GM23338 (cell line): ENCODE results near the gene DUSP7. TPM values are rescaled to one million over a fixed set of nuclear protein-coding genes. Genes with fewer than 3 reads are reported as not detected.

Experiments used
- ATAC-seq: fragments of 200-7000 bp; cut with Tn5 transposase; 3 replicates; pipeline ENCODE4 v1.9.1; 2020
- DNase-seq: peaks from one replicate; pipeline ENCODE4 v3.0.0-alpha.2; 2015; ENCODE audit warnings: low spot score
- H2AFZ ChIP-seq: fragments of 200-600 bp; sonication (generic); 2 replicates; pipeline ENCODE4 v1.8.0; 2016; ENCODE audit warnings: antibody characterized with exemption, mild to moderate bottlenecking, moderate library complexity
- H3F3A ChIP-seq: fragments of 200-600 bp; sonication (generic); replicated peaks from 2 replicates; pipeline ENCODE4 v1.8.0; 2017; ENCODE audit warnings: antibody characterized with exemption, mixed run types, low read depth
- H3K27ac ChIP-seq: fragments of 200-600 bp; sonication (generic); 2 replicates; pipeline ENCODE4 v1.6.1; 2016; ENCODE audit warnings: low read depth
- H3K27me3 ChIP-seq: fragments of 200-600 bp; sonication (generic); 2 replicates; pipeline ENCODE4 v1.8.0; 2016; ENCODE audit warnings: mild to moderate bottlenecking, mixed run types, moderate library complexity; ENCODE audit not compliant: insufficient read depth
- H3K36me3 ChIP-seq: fragments of 200-600 bp; sonication (generic); 2 replicates; pipeline ENCODE4 v1.8.0; 2016; ENCODE audit warnings: mild to moderate bottlenecking; ENCODE audit not compliant: insufficient read depth
- H3K4me1 ChIP-seq: fragments of 200-600 bp; sonication (generic); 2 replicates; pipeline ENCODE4 v1.8.0; 2016; ENCODE audit warnings: mild to moderate bottlenecking, moderate library complexity; ENCODE audit not compliant: insufficient read depth
- H3K4me2 ChIP-seq: fragments of 200-600 bp; sonication (generic); 2 replicates; pipeline ENCODE4 v1.7.1; 2017; ENCODE audit warnings: mixed run types
- H3K4me3 ChIP-seq: fragments of 200-600 bp; sonication (generic); 2 replicates; pipeline ENCODE4 v1.6.1; 2016; ENCODE audit warnings: mixed run types
- H3K79me2 ChIP-seq: fragments of 200-600 bp; sonication (generic); replicated peaks from 2 replicates; pipeline ENCODE4 v1.8.0; 2017; ENCODE audit warnings: mild to moderate bottlenecking; ENCODE audit not compliant: insufficient read depth
- H3K9me2 ChIP-seq: fragments of 200-600 bp; sonication (generic); 2 replicates; pipeline ENCODE4 v1.8.0; 2017; ENCODE audit not compliant: insufficient read depth
- H4K20me1 ChIP-seq: fragments of 200-600 bp; sonication (generic); replicated peaks from 2 replicates; pipeline ENCODE4 v1.8.0; 2017; ENCODE audit warnings: mild to moderate bottlenecking; ENCODE audit not compliant: insufficient read depth
- H3K27ac Mint-ChIP-seq: 2 replicates; pipeline ENCODE4 v1.8.0; 2020; ENCODE audit warnings: inconsistent platforms, mild to moderate bottlenecking, moderate library complexity, mixed read lengths
- H3K27me3 Mint-ChIP-seq: 3 replicates; pipeline ENCODE4 v1.8.0; 2022; ENCODE audit warnings: low read depth, mild to moderate bottlenecking, moderate library complexity, mixed read lengths, inconsistent platforms; ENCODE audit not compliant: insufficient read depth, poor library complexity
- H3K36me3 Mint-ChIP-seq: 3 replicates; pipeline ENCODE4 v1.8.0; 2021; ENCODE audit warnings: low read depth, mild to moderate bottlenecking, inconsistent platforms, moderate library complexity, mixed read lengths
- H3K4me1 Mint-ChIP-seq: 3 replicates; pipeline ENCODE4 v1.8.0; 2020; ENCODE audit warnings: mild to moderate bottlenecking, inconsistent platforms, mixed read lengths
- H3K4me3 Mint-ChIP-seq: 3 replicates; pipeline ENCODE4 v1.8.0; 2021; ENCODE audit warnings: moderate library complexity, mild to moderate bottlenecking, inconsistent platforms, mixed read lengths
- H3K9me3 Mint-ChIP-seq: 3 replicates; pipeline ENCODE4 v1.8.0; 2020; ENCODE audit warnings: moderate library complexity, mild to moderate bottlenecking, inconsistent platforms, mixed read lengths
- CREB1 ChIP-seq: fragments of 250-450 bp; sonication (Bioruptor Pico); IDR thresholded peaks from 2 replicates; pipeline ENCODE4 v1.5.0; 2020; ENCODE audit warnings: low read depth, mild to moderate bottlenecking, moderate library complexity
- ETS1 ChIP-seq: IDR thresholded peaks from 2 replicates; pipeline ENCODE4 v1.6.1; 2016; ENCODE audit warnings: antibody characterized with exemption
- EZH2phosphoT487 ChIP-seq: fragments of 200-600 bp; sonication (generic); IDR thresholded peaks from one replicate; pipeline ENCODE4 v1.8.1; 2018; ENCODE audit warnings: antibody characterized with exemption; ENCODE audit not compliant: unreplicated experiment
- JUNB ChIP-seq: IDR thresholded peaks from one replicate; pipeline ENCODE4 v1.6.1; 2016; ENCODE audit warnings: antibody characterized with exemption; ENCODE audit not compliant: unreplicated experiment
- REST ChIP-seq: IDR thresholded peaks from one replicate; pipeline ENCODE4 v1.6.1; 2018; ENCODE audit warnings: antibody characterized with exemption; ENCODE audit not compliant: unreplicated experiment
- STAT1 ChIP-seq: IDR thresholded peaks from one replicate; pipeline ENCODE4 v1.6.1; 2016; ENCODE audit warnings: antibody characterized with exemption; ENCODE audit not compliant: unreplicated experiment
- ZNF114 ChIP-seq: fragments of 250-450 bp; sonication (Bioruptor Pico); IDR thresholded peaks from 2 replicates; pipeline ENCODE4 v1.5.0; 2020; ENCODE audit warnings: mild to moderate bottlenecking, moderate library complexity
- ZNF462 ChIP-seq: fragments of 250-450 bp; sonication (Bioruptor Pico); IDR thresholded peaks from 2 replicates; pipeline ENCODE4 v1.5.0; 2020; ENCODE audit warnings: mild to moderate bottlenecking, moderate library complexity
- polyA plus RNA-seq: library from polyadenylated mRNA; unstranded; fragments of >200 nt; fragmentation: Nextera tagmentation; extraction: Ambion mirVana; gene quantifications from 2 replicates; pipeline ENCODE4 v1.2.1, GENCODE V29; 2016
- total RNA-seq: library from RNA; depleted of rRNA; stranded (reverse); fragments of >200 nt; shearing (Covaris generic); gene quantifications from 2 replicates; pipeline ENCODE4 v1.2.3, GENCODE V29; 2014

DUSP7 gene
- total and polyA plus RNA-seq, 2 experiments from 2014 or later, result 5.6 to 14.7 TPM

- ATAC-seq, result no peak
These were observed 20.1 kb downstream of the DUSP7 start for GRCh38 chr3:52036222-52036694.

DNA sequence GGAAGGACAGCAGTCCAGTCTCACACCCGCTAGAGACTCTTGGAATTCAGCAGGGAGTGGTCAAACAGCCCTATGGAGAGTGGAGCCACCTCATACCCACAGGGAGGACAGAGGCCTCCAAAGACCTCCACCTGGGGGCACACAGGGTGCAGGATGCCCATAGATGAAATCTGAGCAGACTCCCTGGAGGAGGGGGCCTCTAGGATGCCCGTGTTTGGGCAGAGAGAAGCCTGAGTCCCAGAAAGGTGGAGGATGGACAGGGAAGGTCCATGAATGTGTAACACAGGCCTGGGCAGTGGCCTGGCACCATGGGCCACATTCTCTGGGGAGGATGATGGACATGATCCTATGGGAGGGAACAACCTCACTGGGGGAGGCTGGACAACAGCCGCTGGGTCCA is 21.7 kb downstream of the DUSP7 start:
- peaks cover 6% of the 10 kb centered on the region for H3K4me1 Mint-ChIP-seq
- Histone ChIP-seq H3K9me2 (no peaks in the 10 kb centered on the region), H3K4me2 (no peak overlapping the region), H3K4me3 (no peak overlapping the region), H3K4me1 (no peaks in the 10 kb centered on the region), H3K79me2 (no peaks in the 10 kb centered on the region), H3K27ac (no peak overlapping the region), H3F3A (no peaks in the 10 kb centered on the region), H3K36me3 (no peaks in the 10 kb centered on the region), H2AFZ (no peak overlapping the region), H4K20me1 (no peaks in the 10 kb centered on the region), H3K27me3 (no peaks in the 10 kb centered on the region)
- no peaks in the 10 kb centered on the region for H3K9me3 Mint-ChIP-seq
- no peaks in the 10 kb centered on the region for H3K36me3 Mint-ChIP-seq
- H3K27ac Mint-ChIP-seq, result no peak overlapping the region
- DNase-seq (no peak), ATAC-seq (no peak)
- peaks cover 12% of the 10 kb centered on the region for H3K27me3 Mint-ChIP-seq
- no peak overlapping the region for H3K4me3 Mint-ChIP-seq
- TF ChIP-seq ZNF462 (CRISPR knock-in tag), result no peak

More at GRCh38 chr3:52036222-52036694, 20.1 kb downstream of the DUSP7 start:
- no peak overlapping the region for H3K4me2 ChIP-seq
- DNase-seq, result no peak
- Mint-ChIP-seq H3K36me3 (no peaks in the 10 kb centered on the region), H3K4me3 (no peak overlapping the region), H3K27ac (no peak overlapping the region), H3K27me3 (peaks cover 8% of the 10 kb centered on the region), H3K4me1 (peaks cover 6% of the 10 kb centered on the region), H3K9me3 (no peaks in the 10 kb centered on the region)
- H4K20me1 ChIP-seq, result no peaks in the 10 kb centered on the region
- no peaks in the 10 kb centered on the region for H3F3A ChIP-seq
- H3K27ac ChIP-seq, result no peak overlapping the region
- H3K4me1 ChIP-seq, result no peaks in the 10 kb centered on the region
- no peak overlapping the region for H2AFZ ChIP-seq
- no peaks in the 10 kb centered on the region for H3K79me2 ChIP-seq
- H3K36me3 ChIP-seq, result no peaks in the 10 kb centered on the region
- TF ChIP-seq ETS1 (no peak), STAT1 (no peak), CREB1 (CRISPR knock-in tag) (no peak), EZH2phosphoT487 (no peak), ZNF114 (no peak), JUNB (no peak), REST (no peak)
- no peaks in the 10 kb centered on the region for H3K9me2 ChIP-seq
- H3K27me3 ChIP-seq, result no peaks in the 10 kb centered on the region
- H3K4me3 ChIP-seq, result no peak overlapping the region
